ENCODE measurements around the gene PCSK1N. TPM values are rescaled to one million over a fixed set of nuclear protein-coding genes. Genes with fewer than 3 reads are reported as not detected.

The PCSK1N gene
- total RNA-seq, 1 experiment from 2014 or later = 19.5 TPM

DNA sequence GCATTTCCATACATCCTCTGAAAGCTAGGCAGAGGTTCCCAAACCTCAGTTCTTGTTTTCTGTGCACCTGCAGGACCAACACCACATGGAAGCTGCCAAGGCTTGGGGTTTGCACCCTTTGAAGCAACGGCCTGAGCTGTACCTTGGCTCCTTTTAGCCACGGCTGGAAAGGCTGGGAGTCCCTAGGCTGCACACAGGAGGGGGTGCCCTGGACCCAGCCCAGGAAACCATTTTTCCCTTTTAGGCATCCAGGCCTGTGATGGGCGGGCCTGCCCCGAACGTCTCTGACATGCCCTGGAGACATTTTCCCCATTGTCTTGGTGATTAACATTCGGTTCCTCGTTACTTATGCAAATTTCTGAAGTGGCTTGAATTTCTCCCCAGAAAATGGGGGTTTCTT, 17.4 kb upstream of the PCSK1N start:
- H3K9me3 Mint-ChIP-seq (ENCODE audit: unreplicated experiment) = no peaks in the 10 kb centered on the region
- H3K27me3 Mint-ChIP-seq (ENCODE audit: insufficient read depth, unreplicated experiment) = no peaks in the 10 kb centered on the region
- no TSS peak for BruUV-seq (replicated peaks)
- H3K4me1 ChIP-seq = no peaks in the 10 kb centered on the region; the same call in 1 of the 2 replicates
- H3K4me1 Mint-ChIP-seq (ENCODE audit: low read depth, unreplicated experiment) = peaks cover 21% of the 10 kb centered on the region
- no peaks in the 10 kb centered on the region for H3K36me3 Mint-ChIP-seq (ENCODE audit: insufficient read depth, unreplicated experiment)
- no peaks in the 10 kb centered on the region for H3K9me3 ChIP-seq
- ChIA-PET POLR2A (no interaction called here), CTCF (no interaction called here)
- no peaks in the 10 kb centered on the region for H3K36me3 ChIP-seq (ENCODE audit: control insufficient read depth, insufficient read depth, low read length)
- no peak for DNase-seq
- intact Hi-C loops (cut with micrococcal nuclease; ENCODE audit: unreplicated experiment) = no loop called here
- H3K27me3 ChIP-seq (replicated peaks; ENCODE audit: control insufficient read depth, insufficient read depth, low read length) = no peaks in the 10 kb centered on the region
- TF ChIP-seq, protein P1, sequence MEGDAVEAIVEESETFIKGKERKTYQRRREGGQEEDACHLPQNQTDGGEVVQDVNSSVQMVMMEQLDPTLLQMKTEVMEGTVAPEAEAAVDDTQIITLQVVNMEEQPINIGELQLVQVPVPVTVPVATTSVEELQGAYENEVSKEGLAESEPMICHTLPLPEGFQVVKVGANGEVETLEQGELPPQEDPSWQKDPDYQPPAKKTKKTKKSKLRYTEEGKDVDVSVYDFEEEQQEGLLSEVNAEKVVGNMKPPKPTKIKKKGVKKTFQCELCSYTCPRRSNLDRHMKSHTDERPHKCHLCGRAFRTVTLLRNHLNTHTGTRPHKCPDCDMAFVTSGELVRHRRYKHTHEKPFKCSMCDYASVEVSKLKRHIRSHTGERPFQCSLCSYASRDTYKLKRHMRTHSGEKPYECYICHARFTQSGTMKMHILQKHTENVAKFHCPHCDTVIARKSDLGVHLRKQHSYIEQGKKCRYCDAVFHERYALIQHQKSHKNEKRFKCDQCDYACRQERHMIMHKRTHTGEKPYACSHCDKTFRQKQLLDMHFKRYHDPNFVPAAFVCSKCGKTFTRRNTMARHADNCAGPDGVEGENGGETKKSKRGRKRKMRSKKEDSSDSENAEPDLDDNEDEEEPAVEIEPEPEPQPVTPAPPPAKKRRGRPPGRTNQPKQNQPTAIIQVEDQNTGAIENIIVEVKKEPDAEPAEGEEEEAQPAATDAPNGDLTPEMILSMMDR (IDR thresholded peaks at IDR 0.05; ENCODE audit: insufficient read depth in 1 of 2, low read depth in 1 of 2, low read length in 1 of 2, severe bottlenecking in 1 of 2, unreplicated experiment in 1 of 2) = no peak
- H3K4me3 Mint-ChIP-seq (ENCODE audit: unreplicated experiment) = no peak overlapping the region
- H3K27ac Mint-ChIP-seq (ENCODE audit: unreplicated experiment) = no peak overlapping the region
- H3K4me3 ChIP-seq (ENCODE audit: low read depth, low read length) = no peak overlapping the region

DNA sequence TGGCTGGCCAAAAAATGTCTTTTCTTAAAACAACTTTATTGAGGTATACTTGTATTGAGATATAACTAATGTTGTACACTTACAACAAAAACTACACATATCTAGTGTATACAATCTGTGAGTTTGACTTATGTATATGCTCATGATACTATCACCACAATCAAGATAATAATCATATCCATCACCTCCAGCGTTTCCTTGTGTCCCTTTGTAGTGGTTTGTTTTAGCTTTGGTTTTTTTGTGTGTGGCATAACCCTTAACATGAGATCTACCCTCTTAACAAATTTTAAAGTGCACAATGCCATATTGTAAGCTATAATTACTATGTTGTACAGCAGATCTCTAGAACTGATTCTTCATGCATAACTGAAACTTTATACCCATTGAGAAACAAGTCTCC, 13.4 kb upstream of the PCSK1N start:
- DNase-seq = no peak
- Mint-ChIP-seq H3K4me1 (ENCODE audit: low read depth, unreplicated experiment) (peaks cover 7% of the 10 kb centered on the region), H3K9me3 (ENCODE audit: unreplicated experiment) (no peaks in the 10 kb centered on the region), H3K4me3 (ENCODE audit: unreplicated experiment) (no peak overlapping the region), H3K27me3 (ENCODE audit: insufficient read depth, unreplicated experiment) (no peaks in the 10 kb centered on the region), H3K27ac (ENCODE audit: unreplicated experiment) (no peak overlapping the region), H3K36me3 (ENCODE audit: insufficient read depth, unreplicated experiment) (no peaks in the 10 kb centered on the region)
- no peaks in the 10 kb centered on the region for H3K36me3 ChIP-seq (ENCODE audit: control insufficient read depth, insufficient read depth, low read length)
- CTCF ChIA-PET = no interaction called here
- intact Hi-C loops (cut with micrococcal nuclease; ENCODE audit: unreplicated experiment) = no loop called here
- no TSS peak for BruUV-seq (replicated peaks)
- H3K9me3 ChIP-seq = no peaks in the 10 kb centered on the region
- H3K27me3 ChIP-seq (replicated peaks; ENCODE audit: control insufficient read depth, insufficient read depth, low read length) = no peaks in the 10 kb centered on the region
- H3K4me1 ChIP-seq = no peaks in the 10 kb centered on the region; the same call in 1 of the 2 replicates
- POLR2A ChIA-PET = no interaction called here
- no peak overlapping the region for H3K4me3 ChIP-seq (ENCODE audit: low read depth, low read length)
- TF ChIP-seq, protein P1 (IDR thresholded peaks at IDR 0.05; ENCODE audit: insufficient read depth in 1 of 2, low read depth in 1 of 2, low read length in 1 of 2, severe bottlenecking in 1 of 2, unreplicated experiment in 1 of 2) = no peak

DNA sequence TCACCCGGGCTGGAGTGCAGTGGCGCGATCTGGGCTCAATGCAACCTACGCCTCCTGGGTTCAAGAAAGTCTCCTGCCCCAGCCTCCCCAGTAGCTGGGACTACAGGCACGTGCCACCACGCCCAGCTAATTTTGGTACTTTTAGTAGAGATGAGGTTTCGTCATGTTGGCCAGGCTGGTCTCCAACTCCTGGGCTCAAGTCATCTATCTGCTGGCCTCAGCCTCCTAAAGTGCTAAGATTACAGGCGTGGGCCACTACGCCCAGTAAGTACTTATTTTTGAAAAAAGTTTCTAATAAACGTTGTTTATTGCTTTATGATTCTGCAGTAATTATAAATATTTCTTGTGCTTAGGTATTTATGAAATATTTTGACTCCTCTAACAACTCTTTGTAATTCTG, 4.3 kb upstream of the PCSK1N start:
- Mint-ChIP-seq H3K4me3 (ENCODE audit: unreplicated experiment) (no peak overlapping the region), H3K9me3 (ENCODE audit: unreplicated experiment) (no peaks in the 10 kb centered on the region), H3K27ac (ENCODE audit: unreplicated experiment) (no peak overlapping the region), H3K4me1 (ENCODE audit: low read depth, unreplicated experiment) (peaks cover 2% of the 10 kb centered on the region), H3K36me3 (ENCODE audit: insufficient read depth, unreplicated experiment) (peaks cover 15% of the 10 kb centered on the region), H3K27me3 (ENCODE audit: insufficient read depth, unreplicated experiment) (no peaks in the 10 kb centered on the region)
- H3K4me1 ChIP-seq = no peaks in the 10 kb centered on the region
- POLR2A ChIA-PET = no interaction called here
- no peaks in the 10 kb centered on the region for H3K27me3 ChIP-seq (replicated peaks; ENCODE audit: control insufficient read depth, insufficient read depth, low read length)
- intact Hi-C loops (cut with micrococcal nuclease; ENCODE audit: unreplicated experiment) = no loop called here
- H3K4me3 ChIP-seq (ENCODE audit: low read depth, low read length) = no peak overlapping the region
- BruUV-seq (replicated peaks) = no TSS peak
- DNase-seq = no peak
- no peaks in the 10 kb centered on the region for H3K36me3 ChIP-seq (ENCODE audit: control insufficient read depth, insufficient read depth, low read length)
- TF ChIP-seq, protein P1 (IDR thresholded peaks at IDR 0.05; ENCODE audit: insufficient read depth in 1 of 2, low read depth in 1 of 2, low read length in 1 of 2, severe bottlenecking in 1 of 2, unreplicated experiment in 1 of 2) = no peak
- CTCF ChIA-PET = no interaction called here
- no peaks in the 10 kb centered on the region for H3K9me3 ChIP-seq

Data from Caco-2 (cell line).